K562 (cell line): ENCODE measurements around the gene PPP1R36. TPM values are rescaled to one million over a fixed set of nuclear protein-coding genes. Genes with fewer than 3 reads are reported as not detected.
"Not testable (repeated sequence)": the region's sequence is repeated elsewhere in the genome, so short reads cannot be mapped to it uniquely, and the experiment has no call there.

Experiments
- ATAC-seq: fragments of 200-7000 bp; cut with Tn5 transposase; 3 replicates; pipeline ENCODE4 v1.9.1; 2020; ENCODE audit warnings: moderate library complexity
- BruUV-seq: library from RNA; stranded (reverse); fragments of 400-500 nt; replicated peaks from 2 replicates; lab custom pipeline; 2021; lab: Mats Ljungman, UMichigan
- CTCF ChIA-PET: fragments of 300-600 bp; formaldehyde crosslinking; extraction: SDS; loops from one replicate; lab custom pipeline; 2021; ENCODE audit warnings: low intra/inter-chr PET ratio; lab: Yijun Ruan, JAX
- POLR2A ChIA-PET: fragments of 300-600, 350-650 bp; sonication (Branson Sonifier 250); formaldehyde crosslinking; extraction: SDS; loops from one replicate; lab custom pipeline; 2021; ENCODE audit warnings: antibody characterized with exemption, inconsistent platforms; lab: Yijun Ruan, JAX
- DNase-seq, 4 experiments: peaks; one replicate each; pipeline versions ENCODE4 v3.0.0 to v3.0.0-alpha.2; 2011 to 2018; ENCODE audit warnings: low spot score in 3 of 4, mixed read lengths in 3 of 4; ENCODE audit errors: extremely low read depth in 1 of 4
- FAIRE-seq: peaks from 2 replicates; lab custom pipeline; 2011; peaks lifted over from hg19 to GRCh38; lab: Jason Lieb, UNC
- H2AFZ ChIP-seq: 2 replicates; pipeline ENCODE4 v1.6.0; 2011; ENCODE audit warnings: low read depth, low read length, control low read depth, inconsistent platforms
- H3K27ac ChIP-seq: fragments of 200-600 bp; 3 replicates; pipeline ENCODE4 v1.8.0; 2011; ENCODE audit warnings: low read depth, mild to moderate bottlenecking, control low read depth, inconsistent platforms, low read length, moderate library complexity, mixed read lengths; ENCODE audit errors: extremely low read depth
- H3K27me3 ChIP-seq, 2 experiments: fragments of 300-600 bp in 1 of 2; 2 replicates in 1 of 2; 3 replicates in 1 of 2; pipeline versions ENCODE4 v1.6.0 to v1.8.0; 2011; ENCODE audit warnings: inconsistent platforms in 2 of 2, low read length in 2 of 2, mild to moderate bottlenecking in 1 of 2, mixed read lengths in 1 of 2, moderate library complexity in 1 of 2; ENCODE audit not compliant: control insufficient read depth in 2 of 2, insufficient read depth in 2 of 2
- H3K36me3 ChIP-seq: fragments of 300-600 bp; 3 replicates; pipeline ENCODE4 v1.8.0; 2011; ENCODE audit warnings: mild to moderate bottlenecking, low read length, inconsistent platforms; ENCODE audit not compliant: control insufficient read depth, insufficient read depth
- H3K4me1 ChIP-seq, 2 experiments: fragments of 200-600 bp in 1 of 2; replicated peaks in 1 of 2; 2 replicates in 1 of 2; 3 replicates in 1 of 2; pipeline versions ENCODE4 v1.5.1 to v1.8.0; 2011; ENCODE audit warnings: inconsistent platforms in 2 of 2, low read length in 2 of 2, mild to moderate bottlenecking in 1 of 2, mixed read lengths in 1 of 2, moderate library complexity in 1 of 2; ENCODE audit not compliant: control insufficient read depth in 2 of 2, insufficient read depth in 2 of 2
- H3K4me2 ChIP-seq: 2 replicates; pipeline ENCODE4 v1.6.1; 2011; ENCODE audit warnings: low read length, control low read depth, inconsistent platforms, mixed read lengths; ENCODE audit not compliant: insufficient read depth
- H3K4me3 ChIP-seq: fragments of 200-600 bp; sonication (generic), shearing (Covaris generic); 2 replicates; pipeline ENCODE4 v1.5.1; 2016; ENCODE audit warnings: control low read depth, inconsistent platforms
- H3K79me2 ChIP-seq: fragments of 200-600 bp; 3 replicates; pipeline ENCODE4 v1.8.0; 2011; ENCODE audit warnings: low read length, inconsistent platforms; ENCODE audit not compliant: control insufficient read depth, insufficient read depth
- H3K9ac ChIP-seq, 2 experiments: 2 replicates each; pipeline versions ENCODE4 v1.6.0 to v1.6.1; 2011; ENCODE audit warnings: low read depth in 2 of 2, low read length in 2 of 2, control low read depth in 1 of 2, inconsistent platforms in 1 of 2, mild to moderate bottlenecking in 1 of 2, mixed read lengths in 1 of 2; ENCODE audit not compliant: insufficient read depth in 1 of 2
- H3K9me1 ChIP-seq: one replicate; pipeline ENCODE4 v1.6.0; 2011; ENCODE audit warnings: inconsistent platforms, mild to moderate bottlenecking, low read length, moderate library complexity; ENCODE audit not compliant: control insufficient read depth, insufficient read depth
- H3K9me3 ChIP-seq: replicated peaks from 2 replicates; pipeline ENCODE4 v1.5.1; 2011; ENCODE audit warnings: low read depth, low read length, inconsistent platforms; ENCODE audit not compliant: control insufficient read depth, insufficient read depth
- H4K20me1 ChIP-seq: replicated peaks from 2 replicates; pipeline ENCODE4 v1.6.1; 2011; ENCODE audit warnings: low read length, inconsistent platforms, mixed read lengths; ENCODE audit not compliant: control insufficient read depth, insufficient read depth
- SREBF1 ChIP-seq: fragments of 150-350 bp; IDR thresholded peaks from 2 replicates; pipeline ENCODE4 v1.6.1; 2014; ENCODE audit warnings: antibody characterized with exemption, low read depth, low read length, borderline replicate concordance
- TFAP4 ChIP-seq: sonication (generic); formaldehyde crosslinking; IDR thresholded peaks from 2 replicates; pipeline ENCODE4 v1.8.0; 2022; ENCODE audit warnings: missing genetic modification reagents, mild to moderate bottlenecking, moderate library complexity, borderline replicate concordance
- WGBS: fragments of 100-300 bp; shearing (Covaris generic); methylation state at CpG from one replicate; pipeline ENCODE4 v1.1.6; 2016; ENCODE audit warnings: low coverage, mixed read lengths; ENCODE audit not compliant: insufficient coverage; ENCODE audit errors: missing lambda C conversion rate; 5-methylcytosine and 5-hydroxymethylcytosine counted together
- in situ Hi-C: fragments of 300-500 bp; cut with MboI; formaldehyde crosslinking; loops from 4 replicates; pipeline ENCODE4 v1.15.0; 2018; ENCODE audit warnings: inconsistent platforms, mixed read lengths
- intact Hi-C: fragments of 100-400 bp; cut with micrococcal nuclease; formaldehyde crosslinking; loops from 2 replicates; pipeline ENCODE4 v1.14.2; 2022
- polyA plus RNA-seq, 8 experiments: library from polyadenylated mRNA; depleted of rRNA in 4 of 8; stranded (reverse) in 5 of 8; unstranded in 3 of 8; fragments of >200 nt; fragmentation: Nextera tagmentation in 2 of 8; fragmentation: Illumina TruSeq in 1 of 8; extraction: Ambion mirVana in 2 of 8; extraction: Trizol in 1 of 8; gene quantifications; 2 replicates each; pipeline versions ENCODE4 v1.2.1 to v1.2.3, GENCODE V29; 2011 to 2014; ENCODE audit warnings: inconsistent platforms in 1 of 8, missing spikeins in 1 of 8
- total RNA-seq, 7 experiments: library from RNA; depleted of rRNA in 6 of 7; stranded (reverse); fragments of >200 nt in 6 of 7; fragmentation: Illumina TruSeq in 2 of 7; extraction: Trizol in 2 of 7; gene quantifications; 2 replicates each; pipeline versions ENCODE4 v1.2.1 to v1.2.3, GENCODE V29; 2011 to 2021; ENCODE audit warnings: low replicate concordance in 1 of 7

PPP1R36 gene
- total and polyA plus RNA-seq, 9 of the 15 experiments (the other 6 are each of a cell fraction or from before 2014, with no cell fraction given): 0.29 TPM; not detected in 8

GRCh38 chr14:64614805-64615391, 65.1 kb downstream of the PPP1R36 start (continued):
- TF ChIP-seq SREBF1 (no peak), TFAP4 (CRISPR knock-in tag) (no peak)

GRCh38 chr14:64617872-64618408, 68.2 kb downstream of the PPP1R36 start:
- in situ Hi-C loops, H3K9ac ChIP-seq, H3K27me3 ChIP-seq, H3K9me3 ChIP-seq, CTCF ChIA-PET, H2AFZ ChIP-seq, H4K20me1 ChIP-seq, H3K4me1 ChIP-seq, H3K27ac ChIP-seq, POLR2A ChIA-PET, H3K79me2 ChIP-seq, BruUV-seq, H3K36me3 ChIP-seq, H3K4me3 ChIP-seq, DNase-seq, H3K4me2 ChIP-seq, FAIRE-seq, H3K9me1 ChIP-seq, intact Hi-C loops, ATAC-seq: not testable (repeated sequence)
- 5% methylated on average over 8 of the region's 8 CpGs for WGBS
